IPS DF 4.7 (cell line): ENCODE results near the gene CHDH.

Experiments used
- DNase-seq: peaks from one replicate; pipeline ENCODE4 v3.0.0-alpha.2; 2013; ENCODE audit warnings: low spot score; ENCODE audit errors: extremely low read depth

Gene CHDH

DNA sequence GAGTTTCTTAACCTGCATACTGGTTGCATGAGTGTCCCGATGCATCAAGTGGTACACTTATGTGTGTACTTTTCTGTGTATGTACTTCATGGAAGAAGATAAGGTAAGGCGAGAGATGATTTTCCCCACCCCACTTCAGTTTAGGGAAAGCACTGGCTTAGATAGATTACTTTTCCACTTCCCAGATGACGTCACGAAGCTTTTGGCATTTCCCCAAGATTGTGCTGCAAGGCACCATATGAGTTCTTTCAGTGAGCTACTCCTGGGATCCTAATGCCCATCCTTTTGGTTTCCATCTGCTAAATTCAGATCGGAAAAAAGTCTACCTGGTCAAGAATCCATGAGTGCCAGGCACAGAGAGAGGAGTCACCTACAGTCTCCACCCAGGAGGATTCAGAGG, 4.7 kb upstream of the CHDH start:
- no peak for DNase-seq

DNA sequence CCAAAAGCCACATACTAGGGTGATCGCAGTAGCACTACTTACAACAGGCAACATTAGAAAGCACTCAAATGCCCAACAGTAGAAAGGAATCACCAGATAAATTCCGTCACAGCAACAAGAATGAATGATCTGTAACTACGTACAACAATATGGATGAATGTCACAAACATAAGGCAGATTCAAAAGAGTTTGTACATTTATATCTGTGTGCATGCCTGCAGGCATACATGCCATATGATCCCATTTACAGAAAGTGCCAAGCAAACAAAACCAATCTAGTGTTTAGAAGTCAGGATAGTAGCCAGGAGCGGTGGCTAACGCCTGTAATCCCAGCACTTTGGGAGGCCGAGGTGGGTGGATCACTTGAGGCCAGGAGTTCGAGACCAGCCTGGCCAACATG, 3.7 kb upstream of the CHDH start:
- no peak for DNase-seq

DNA sequence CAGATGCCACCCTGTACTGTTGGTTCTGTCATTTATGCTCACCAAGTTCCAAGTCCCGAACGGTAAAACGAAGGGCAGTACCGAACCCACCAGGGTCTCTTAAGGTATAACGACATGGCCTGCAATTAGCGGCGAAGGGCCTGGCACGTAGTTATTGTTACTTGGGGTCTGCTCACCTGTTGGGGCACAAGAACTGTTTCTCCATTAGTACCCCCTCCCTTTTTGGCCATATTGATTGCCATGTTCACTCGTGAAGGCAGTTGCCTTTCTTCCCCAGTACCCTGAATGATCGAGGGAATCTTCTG, 584 bp upstream of the CHDH start:
- DNase-seq = no peak

DNA sequence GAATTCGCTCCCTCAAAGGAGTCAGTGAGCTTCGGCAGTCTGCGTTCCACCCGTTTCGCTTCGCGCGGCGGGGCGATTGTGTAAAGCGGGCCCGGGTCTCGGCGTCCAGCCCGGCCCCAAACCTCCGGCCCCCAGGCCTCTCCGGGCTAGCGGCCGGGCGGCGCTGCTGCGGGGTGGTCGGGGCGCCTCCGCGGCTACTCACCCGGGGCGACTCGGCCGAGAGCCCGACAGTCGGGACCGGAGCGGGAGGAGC, 412 bp downstream of the CHDH start:
- no peak for DNase-seq

DNA sequence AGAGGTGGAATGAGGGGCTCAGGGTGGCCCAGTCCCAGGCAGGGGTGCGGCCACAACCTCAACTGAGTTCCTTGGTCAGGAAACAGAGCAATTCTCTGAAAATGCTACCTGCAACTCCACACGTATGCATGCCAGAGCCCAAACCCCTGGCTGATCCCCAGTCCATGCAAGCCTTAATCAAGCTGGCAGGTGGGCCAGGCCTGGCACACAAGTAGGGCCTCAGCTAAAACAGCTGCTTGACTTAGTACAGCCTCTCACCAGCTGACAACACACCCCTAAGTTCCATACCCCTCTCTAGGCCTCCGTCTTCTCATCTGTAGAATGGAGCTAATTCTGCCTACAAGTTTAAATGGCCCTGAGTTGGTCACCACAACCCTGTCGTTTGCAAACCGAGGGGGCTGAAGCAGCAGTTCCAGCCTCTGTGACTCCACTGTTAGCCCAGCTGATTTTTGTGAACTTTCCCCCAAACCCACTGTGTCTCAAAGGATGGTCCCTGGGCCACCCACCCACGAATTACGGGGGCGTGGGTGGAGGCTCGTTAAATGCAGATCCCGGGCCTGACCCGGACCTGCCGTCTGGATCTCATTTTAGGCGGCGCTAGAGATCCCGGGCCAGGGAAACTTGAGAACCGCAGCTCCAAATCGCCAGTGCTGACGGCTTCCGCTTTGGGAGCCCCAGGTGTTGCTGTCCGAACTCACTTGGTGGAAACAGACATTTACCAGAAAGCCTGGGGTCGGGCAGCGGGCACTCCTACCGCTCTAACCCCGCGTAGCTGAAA, 927 bp downstream of the CHDH start:
- no peak for DNase-seq

DNA sequence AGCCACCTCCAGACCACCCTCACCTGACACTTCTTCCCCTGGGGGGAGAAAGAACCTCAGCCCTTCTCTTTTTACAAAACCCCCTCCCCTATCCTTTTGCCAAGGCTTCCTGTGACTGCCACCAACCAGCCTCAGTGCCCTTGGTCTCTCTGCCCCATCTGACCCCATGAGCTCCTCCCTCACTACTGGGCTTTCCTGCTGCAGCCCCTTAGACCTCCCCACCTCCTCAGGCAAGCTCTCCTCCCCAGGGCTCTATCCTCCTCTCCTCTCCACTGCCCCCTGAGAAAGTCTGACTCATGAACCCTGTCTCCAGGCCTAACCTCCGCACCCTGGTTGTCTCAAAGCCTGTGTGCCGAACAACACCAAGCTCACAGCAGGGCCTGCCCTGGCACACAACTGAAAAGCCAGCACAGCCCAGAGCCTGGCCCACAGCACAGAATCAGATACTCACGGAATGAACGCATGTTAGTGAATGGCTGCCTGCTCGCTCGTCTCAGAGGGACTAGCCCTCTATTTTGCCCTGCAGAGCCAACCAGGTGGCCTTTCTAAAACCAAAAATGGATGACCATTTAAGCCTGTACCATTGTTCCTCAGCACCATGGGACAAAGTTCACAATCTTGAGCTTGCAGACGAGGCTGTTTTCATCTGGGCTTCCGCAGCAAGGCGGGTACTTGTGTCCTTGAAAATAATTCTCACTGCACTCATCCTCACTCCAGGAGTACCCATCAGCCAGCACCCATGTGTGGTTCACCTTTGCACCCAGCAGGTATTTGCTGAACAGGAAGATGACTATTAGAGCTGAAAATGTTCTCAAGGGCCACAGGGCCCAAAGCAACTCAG, 1.7 kb downstream of the CHDH start:
- no peak for DNase-seq

DNA sequence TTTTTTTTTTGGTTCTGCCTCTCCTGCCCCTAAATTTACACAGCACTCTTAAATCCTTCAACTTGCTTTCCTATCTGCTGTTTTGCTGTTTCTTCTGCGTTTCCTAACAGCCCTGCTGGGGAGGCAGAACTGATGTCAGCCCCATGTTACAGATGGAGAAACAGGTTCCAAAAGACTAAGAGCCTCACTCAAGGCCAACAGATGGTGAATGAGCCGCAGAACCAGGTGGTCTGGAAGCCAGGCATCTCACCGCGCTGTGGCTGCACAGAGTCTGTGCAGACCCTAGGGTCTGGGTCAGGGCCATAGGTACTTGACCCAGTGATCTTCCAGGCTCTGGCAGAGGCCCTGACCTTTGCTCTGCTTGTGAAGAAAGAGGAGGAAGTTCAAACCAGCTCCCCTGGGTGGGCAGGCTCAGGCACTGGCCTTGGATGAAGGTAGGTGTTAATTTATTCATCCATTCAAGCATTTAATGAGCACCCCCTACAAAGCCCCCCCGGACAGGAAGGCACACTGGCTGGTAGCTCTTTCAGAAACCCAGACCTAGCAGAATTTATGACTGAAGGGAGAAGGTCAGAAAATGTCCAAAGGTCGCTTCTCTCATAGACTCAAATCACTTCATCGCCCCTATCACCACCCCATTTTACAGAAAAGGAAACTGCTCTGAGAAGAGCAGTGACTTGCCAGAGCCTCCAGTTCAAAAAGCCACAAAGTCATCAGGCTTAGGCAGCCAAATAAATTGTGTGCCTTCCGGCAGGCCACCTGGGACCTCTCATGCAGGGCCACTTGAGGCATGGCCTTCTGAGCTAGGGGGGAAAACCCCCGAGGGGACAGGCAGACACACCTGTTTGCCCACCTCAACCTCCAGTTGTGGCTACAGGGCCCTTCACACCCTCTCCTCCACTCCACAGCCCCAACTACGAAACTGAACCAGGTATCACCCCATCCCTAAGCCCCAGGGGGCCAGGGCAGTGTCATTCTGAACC, 2.7 kb downstream of the CHDH start:
- no peak for DNase-seq

DNA sequence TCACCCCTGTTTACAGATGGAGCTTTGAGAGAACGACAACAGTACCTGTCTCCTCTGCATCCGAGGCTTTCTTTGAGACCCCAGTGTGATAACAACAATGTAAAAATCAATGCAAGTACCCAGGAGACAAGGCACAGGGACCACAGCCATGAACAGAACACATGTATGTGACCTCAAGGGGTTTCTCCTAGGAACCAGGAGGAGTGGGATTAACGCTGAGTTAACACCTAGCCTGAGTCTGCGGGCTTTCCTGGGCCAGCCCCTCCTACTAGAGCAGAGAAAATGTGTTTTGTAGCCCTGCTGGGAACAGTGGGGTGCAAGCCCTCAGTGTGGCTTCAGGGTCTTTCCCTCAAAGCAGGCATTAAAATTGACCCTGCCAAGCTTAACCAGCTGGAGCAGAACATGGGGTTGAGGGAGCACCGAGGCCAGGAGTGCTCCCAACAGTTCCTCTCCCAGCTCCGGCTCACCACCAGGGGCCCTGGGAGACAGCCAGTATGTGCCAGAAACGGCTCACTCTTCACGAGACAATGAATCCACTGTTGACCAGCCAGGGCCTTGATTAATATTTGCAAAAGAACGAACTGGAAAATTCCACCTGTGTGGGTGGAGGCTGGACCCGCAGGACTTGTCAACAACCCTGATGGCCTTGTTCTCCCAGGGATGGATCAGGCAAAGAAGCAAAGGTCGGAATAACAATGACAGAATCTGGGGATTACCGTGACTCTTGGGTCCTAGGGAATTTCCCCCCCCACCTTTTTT, 3.6 kb downstream of the CHDH start:
- no peak for DNase-seq

DNA sequence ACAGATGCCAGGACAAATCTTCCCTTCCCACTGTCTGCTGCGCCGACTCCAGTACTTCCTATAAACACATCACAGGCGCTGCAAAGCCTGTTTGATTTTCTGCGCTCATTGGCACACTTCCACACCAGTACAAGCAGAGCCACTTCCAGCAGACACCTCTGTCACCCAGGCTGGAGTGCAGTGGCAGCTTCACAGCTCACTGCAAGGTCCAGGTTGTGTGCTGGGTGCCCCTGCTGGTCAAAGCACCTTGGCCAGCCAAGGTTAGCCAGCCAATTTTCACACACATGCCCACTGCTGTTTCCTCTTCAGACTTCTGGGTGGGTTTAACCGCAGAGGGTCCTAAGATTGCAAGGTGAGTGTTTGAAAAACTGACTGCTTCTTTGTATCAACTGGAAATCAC, 4.9 kb downstream of the CHDH start:
- no peak for DNase-seq

DNA sequence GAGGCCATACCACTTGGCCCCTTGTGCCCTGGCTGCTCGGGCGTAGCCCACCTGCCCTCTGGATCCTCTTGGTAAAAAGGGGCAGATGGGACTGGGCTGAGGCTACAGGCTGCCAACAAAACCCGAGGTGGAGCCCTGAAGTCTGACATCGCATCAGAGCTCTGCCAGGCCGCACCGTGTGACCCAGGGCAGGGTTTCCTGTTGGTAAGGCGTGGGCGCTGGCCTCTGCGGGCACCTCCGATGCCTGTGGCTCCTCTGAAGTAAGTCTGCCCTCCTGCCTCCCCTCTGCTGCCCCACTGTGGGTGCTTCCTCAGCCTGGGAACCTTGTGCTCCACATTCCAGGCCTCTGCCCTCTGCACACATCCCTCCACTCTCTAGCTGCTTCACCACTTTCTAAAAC, 8.9 kb downstream of the CHDH start:
- DNase-seq = no peak

DNA sequence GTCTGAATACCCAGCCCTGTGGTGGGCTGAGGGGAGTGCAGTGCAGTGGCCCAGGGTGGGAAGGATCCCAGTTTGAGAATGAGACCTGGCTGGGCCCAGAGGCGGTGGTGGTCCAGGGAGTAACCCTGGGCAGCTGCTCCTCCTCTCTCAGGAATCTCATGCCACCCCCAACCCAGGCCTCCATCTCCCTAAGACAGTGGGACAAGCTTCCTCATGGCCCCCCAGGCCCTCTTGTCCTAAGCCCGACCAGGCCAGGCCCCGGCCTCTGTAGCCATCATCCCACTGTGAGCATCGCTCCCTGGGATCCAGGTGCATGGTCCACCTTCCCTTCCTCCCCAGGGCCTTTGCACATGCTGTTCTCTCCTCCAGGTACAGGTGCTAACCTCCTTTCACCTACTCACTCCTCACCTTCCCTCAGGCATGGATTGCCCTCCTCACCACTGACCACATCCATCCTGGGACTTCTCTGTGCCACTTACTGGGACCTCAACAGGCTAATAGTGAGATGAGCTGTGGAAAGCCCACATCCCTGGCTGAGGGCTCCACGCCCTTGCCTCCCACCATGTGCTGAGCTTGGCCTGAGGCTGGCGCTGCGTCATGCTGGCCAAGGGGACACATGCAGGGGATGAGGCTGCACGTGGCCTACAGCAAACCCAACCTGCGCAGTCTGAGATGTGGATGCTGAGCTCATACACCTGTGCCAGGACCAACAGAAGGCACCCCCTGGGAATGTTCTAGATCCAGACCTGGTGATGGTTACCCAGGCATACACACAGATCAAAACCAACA, 9.9 kb downstream of the CHDH start:
- no peak for DNase-seq

DNA sequence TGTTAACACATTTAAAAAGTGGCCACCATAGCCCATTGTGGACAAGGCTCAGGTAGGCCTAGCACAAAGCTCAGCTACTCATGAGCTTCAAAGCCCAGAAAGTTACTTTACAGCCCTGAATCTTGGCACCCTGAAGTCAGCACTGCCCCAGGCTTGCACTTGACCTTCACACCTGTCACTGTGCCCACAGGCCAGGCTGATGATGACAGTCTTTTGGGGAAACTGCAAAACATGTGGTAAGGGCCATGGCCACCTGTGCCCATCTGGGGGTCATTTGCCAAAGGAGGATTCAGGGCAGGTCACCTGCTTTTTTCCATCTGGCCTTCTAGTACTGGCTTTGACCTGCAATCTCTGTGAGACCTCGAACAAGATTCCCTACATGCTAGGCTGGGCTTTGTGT, 11.0 kb downstream of the CHDH start:
- no peak for DNase-seq

DNA sequence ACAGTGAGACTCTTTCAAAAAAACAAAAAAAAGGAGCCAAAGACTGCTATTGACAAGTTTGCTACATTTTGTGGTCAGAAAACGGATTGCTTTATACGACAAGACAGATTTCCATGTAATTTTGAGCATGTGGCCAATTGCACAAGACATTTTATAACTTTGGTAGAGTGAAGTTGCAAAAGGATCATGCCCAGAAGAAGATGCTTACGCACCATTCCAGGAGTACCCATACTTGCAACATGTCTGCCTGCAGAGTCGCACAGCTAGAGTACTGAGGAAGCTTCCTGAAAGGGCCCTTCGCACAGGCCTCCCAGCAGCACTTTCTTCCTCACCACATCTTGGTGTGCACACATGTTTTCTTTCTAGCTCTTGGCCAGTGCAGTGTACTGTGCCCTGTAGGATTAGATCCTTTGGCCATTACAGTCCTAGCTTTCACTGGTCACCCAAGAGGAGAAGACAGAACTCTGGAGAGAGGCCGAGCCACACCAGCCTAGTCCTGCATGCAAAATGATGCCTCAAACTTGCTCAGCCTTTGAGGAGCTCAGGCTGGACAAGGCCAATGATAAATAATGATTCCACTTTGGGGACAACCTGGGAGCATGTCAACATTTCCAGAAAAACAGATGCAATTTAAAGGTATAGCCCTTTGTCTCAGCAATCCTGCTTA, 11.7 kb downstream of the CHDH start:
- no peak for DNase-seq

DNA sequence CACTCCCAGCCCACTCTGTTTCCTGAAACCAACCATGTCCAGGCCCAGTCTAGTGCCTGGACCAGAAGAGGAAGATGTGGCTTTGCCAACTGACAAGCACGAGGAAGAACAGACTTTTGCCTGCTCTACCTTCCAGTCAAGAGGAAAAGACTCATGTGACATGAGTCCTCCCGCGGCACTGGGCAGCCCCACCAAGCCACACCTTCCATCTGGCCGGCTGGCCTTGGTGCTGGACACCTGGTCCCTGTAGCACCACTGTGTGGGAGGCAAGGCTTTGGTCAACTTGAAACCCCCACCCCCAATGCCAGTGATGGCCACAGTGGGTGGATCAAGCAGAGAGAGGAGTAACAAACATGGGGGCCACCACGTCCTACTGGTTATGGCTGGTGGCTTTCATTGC, 12.5 kb downstream of the CHDH start:
- no peak for DNase-seq

DNA sequence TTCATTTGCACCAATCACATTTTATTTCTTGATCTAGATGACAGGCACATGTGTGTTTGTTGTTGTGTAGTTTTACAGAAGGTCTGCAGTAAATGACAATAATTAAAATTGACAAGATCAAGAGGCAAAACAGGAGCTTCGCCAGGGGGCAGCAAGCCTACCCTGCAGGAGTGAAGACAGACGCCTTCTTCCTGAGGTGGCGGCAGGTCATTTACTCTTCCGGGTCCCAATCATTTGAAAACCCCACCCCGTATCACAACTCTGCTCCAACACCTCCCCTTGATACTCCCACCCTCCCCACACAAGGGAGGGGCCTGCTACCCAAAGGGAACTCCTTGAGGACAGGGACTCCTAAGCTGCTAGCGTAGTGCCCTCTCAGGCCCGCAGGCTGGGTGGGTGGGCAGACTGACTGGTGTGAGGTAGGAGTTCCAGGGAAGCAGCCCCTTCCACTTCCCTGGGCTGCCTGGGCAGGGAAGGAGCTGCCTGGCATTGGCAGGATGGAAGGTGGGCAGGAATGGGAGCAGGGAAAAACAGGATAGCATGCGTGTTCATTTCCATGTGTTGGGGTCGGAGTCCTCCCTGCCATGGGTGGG, 13.1 kb downstream of the CHDH start:
- DNase-seq = no peak

DNA sequence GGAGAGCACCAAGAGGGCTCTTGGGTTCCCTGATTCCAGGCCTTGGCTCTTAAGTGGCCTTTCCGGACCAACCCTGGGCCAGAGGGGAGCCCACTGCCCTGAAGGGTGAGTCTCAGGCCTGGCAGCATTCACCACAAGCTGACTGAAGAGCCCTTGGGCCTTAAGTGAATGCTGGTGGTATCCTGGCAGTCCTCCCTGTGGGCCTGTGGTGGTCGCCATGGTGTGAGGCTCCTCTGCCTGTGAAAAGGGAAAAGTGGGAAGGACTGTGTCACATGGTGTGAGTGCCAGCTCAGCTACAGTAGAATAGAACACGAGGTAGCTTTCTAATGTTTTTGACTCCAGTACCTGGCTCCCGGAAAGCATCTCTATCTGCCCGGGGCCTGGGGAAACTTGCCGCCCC, 15.3 kb downstream of the CHDH start:
- no peak for DNase-seq

DNA sequence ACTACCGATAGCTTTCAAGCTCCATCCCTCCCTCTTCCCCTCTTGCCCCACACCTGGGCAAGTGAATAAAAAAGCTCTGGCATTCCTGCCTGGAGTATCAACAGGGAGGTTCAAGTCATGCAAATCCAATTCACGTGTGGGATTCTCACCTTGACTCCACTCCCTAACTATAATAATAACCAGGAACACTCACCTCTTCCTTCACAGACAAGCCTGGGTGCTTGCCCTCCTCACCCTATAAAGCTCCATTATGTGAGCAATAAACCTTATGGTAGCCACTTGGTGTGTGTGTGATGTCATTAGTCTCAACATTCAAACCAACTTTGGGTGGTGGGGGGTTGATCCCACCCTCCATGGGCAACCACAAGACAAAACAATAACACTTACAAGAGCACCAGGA, 16.6 kb downstream of the CHDH start:
- no peak for DNase-seq

DNA sequence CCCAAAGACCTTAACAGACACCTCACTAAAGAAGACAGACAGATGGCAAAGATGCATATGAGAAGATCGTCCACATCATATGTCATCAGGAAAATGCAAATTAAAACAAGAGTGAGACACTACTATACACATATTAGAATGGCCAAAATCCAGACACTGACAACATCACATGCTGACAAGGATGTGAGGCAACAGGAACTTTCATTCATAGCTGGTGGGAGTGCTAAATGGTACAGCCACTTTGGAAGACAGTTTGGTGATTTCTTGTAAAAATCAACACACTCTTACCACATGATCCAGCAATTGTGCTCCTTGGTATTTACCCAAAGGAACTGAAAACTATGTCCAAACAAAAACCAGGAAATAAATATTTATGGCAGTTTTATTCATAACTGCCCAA, 17.6 kb downstream of the CHDH start:
- DNase-seq = no peak

DNA sequence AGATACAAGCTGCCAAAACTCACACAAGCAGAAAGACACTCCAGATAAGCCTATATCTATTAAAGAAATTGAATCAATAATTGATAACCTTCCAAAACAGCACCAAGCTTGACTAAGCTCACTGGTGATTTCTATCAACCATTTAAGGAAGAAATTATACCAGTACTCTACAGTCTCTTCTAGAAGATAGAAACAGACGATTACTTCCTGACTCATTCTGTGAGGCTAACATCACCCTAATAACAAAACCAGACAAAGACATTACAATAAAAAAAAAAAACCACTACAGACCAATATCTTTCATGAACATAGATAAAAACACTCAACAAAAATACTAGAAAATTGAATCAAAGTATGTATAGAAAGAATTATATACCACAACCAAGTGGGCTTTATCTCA, 20.2 kb downstream of the CHDH start:
- no peak for DNase-seq

DNA sequence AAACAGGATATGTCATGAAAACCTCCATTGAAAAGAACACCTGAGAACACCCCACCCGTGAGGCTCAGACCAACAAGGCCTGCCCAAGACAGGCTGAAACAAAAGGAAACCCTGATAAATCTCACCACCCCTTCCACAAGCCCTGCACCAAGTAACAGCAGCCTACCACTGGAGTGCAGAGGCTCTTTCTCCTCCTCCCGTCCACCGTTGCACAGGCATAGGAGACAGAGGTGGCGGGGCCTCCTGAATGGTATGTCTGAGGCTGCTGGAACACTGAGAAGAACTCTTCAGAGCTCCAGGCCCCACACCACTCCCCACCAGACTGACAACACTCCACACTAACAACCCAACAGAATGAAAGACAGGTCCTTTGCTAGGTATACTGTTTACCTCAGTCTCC, 21.4 kb downstream of the CHDH start:
- no peak for DNase-seq
